ENCODE measurements around the gene SEMA6D.

The SEMA6D gene

GRCh38 chr15:47801522-47801921 is 84.2 kb downstream of the SEMA6D start:
- no peak for TF ChIP-seq CTCF (IDR thresholded peaks at IDR 0.05; ENCODE audit: control extremely low read depth, extremely low read depth, low read depth, missing control alignments)
- CTCF ChIA-PET: interaction anchor here (1.0 to 1.2 kb wide), 3 partner anchors 10 to 186 kb away, joined by 3 to 5 read pairs (median 3); no protein-coding TSS in a partner anchor
- POLR2A ChIA-PET: no interaction called here
- DNase-seq (ENCODE audit: extremely low spot score): no peak

GRCh38 chr15:47802216-47802615 is 84.9 kb downstream of the SEMA6D start:
- DNase-seq (ENCODE audit: extremely low spot score): no peak
- ChIA-PET CTCF (interaction anchor here (1.0 to 1.2 kb wide), 2 partner anchors 14 to 52 kb away, joined by 3 read pairs; no protein-coding TSS in a partner anchor), POLR2A (no interaction called here)
- no peak for TF ChIP-seq CTCF (IDR thresholded peaks at IDR 0.05; ENCODE audit: control extremely low read depth, extremely low read depth, low read depth, missing control alignments)

- CTCF ChIA-PET: interaction anchor here (1.4 to 1.9 kb wide), 2 partner anchors 17 to 19 kb away, joined by 4 to 6 read pairs; no protein-coding TSS in a partner anchor
- POLR2A ChIA-PET: no interaction called here
- no peak for DNase-seq (ENCODE audit: extremely low spot score)
- TF ChIP-seq CTCF (IDR thresholded peaks at IDR 0.05; ENCODE audit: control extremely low read depth, extremely low read depth, low read depth, missing control alignments): no peak
These were observed 86.5 kb downstream of the SEMA6D start for GRCh38 chr15:47803767-47804166.

GRCh38 chr15:47804733-47805132 is 87.4 kb downstream of the SEMA6D start:
- ChIA-PET POLR2A (no interaction called here), CTCF (interaction anchor here (1.4 to 1.9 kb wide), 2 partner anchors 16 to 20 kb away, joined by 4 to 6 read pairs; no protein-coding TSS in a partner anchor)
- TF ChIP-seq CTCF (IDR thresholded peaks at IDR 0.05; ENCODE audit: control extremely low read depth, extremely low read depth, low read depth, missing control alignments): no peak
- DNase-seq (ENCODE audit: extremely low spot score): no peak

- POLR2A ChIA-PET: no interaction called here
- TF ChIP-seq CTCF (IDR thresholded peaks at IDR 0.05; ENCODE audit: control extremely low read depth, extremely low read depth, low read depth, missing control alignments): no peak
- CTCF ChIA-PET: interaction anchor here (0.8 kb wide), 1 partner anchor 156 kb away, joined by 3 read pairs; no protein-coding TSS in a partner anchor
- DNase-seq (ENCODE audit: extremely low spot score): no peak
These were observed 88.7 kb downstream of the SEMA6D start for GRCh38 chr15:47806008-47806407.

- DNase-seq (ENCODE audit: extremely low spot score): no peak
- ChIA-PET POLR2A (no interaction called here), CTCF (interaction anchor here (1.4 to 1.9 kb wide), 3 partner anchors 10 to 150 kb away, joined by 4 to 7 read pairs (median 5); no protein-coding TSS in a partner anchor)
- no peak for TF ChIP-seq CTCF (IDR thresholded peaks at IDR 0.05; ENCODE audit: control extremely low read depth, extremely low read depth, low read depth, missing control alignments)
These were observed 93.9 kb downstream of the SEMA6D start for GRCh38 chr15:47811172-47811571.

Measured in GM10248 (cell line).